Femur (tissue), 1 donor: ENCODE data around the gene TRHDE.
"Not testable (repeated sequence)": the region's sequence is repeated elsewhere in the genome, so short reads cannot be mapped to it uniquely, and the experiment has no call there.

ENCODE experiments used
- DNase-seq: peaks from one replicate; pipeline ENCODE4 v3.0.0-alpha.2; 2017

Gene TRHDE

DNA sequence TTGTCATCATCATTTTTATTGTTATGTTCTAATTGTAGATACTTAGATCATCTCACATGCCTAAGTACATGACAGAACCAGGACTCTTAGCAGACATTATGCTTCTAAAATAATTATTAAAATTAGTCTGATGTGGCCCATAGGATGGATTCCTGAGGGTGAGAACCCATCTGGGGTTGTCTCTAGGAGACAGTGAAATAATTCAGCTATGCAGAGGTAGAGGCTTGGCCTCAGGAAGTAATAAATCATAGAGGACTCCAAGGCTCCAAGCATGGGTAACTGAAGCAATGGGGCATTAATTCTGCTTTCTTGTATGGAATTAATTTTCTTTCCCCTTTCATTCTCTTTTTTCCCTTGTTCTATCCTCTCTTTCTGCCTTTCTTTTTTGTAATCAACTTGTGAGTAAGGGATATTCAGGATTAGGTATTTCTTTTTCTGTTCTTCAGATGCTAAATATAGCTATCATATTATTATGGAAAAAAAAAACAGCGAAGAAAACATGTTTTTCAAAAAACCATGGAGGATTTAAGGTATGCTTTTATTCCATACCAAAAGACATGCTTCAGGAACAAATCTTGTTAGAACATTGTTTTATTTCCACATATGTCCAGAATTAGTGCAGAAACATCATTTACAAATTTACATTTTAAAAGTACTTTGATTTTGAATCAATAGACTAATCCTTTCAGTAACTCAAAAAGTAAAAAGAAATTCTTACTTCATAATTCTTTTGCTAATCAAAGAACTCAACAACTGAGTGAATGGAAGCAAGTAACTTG is 263.2 kb downstream of the TRHDE start:
- no peak for DNase-seq

- DNase-seq, result no peak
Measured at GRCh38 chr12:72540811-72541210, 268.6 kb downstream of the TRHDE start.

DNA sequence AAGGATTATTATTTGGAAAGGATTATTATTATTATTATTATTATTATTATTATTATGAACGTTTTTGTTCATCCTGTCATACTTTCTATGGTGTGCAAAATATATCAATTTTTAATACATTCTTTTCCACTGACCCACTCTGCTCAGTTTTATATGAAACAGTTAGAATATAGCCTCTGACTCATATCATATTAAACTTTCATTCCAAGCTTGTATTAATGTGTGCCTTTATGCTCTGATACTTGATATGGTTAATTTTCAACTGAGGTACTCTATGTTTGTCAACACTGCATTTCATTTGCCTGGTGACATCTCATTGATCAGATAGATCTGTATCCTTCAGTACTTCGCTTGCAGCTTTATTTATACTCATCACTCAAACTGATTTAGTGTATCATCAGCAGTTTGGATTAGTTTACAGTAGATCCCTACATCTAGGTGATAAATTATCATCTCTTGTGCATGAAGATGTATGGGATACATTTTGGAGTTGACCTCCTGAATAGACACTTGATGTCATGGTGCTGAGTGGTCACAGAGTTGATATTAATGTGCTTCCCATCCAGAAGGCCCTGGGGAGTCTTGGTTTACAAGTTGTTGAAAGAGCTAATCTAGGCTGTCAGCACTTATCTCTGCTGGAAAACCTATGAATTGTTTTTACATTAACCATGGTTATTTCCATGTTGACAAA is 271.8 kb downstream of the TRHDE start:
- DNase-seq, result no peak

GRCh38 chr12:72546106-72546505 is 273.9 kb downstream of the TRHDE start:
- no peak for DNase-seq

- DNase-seq, result no peak
Measured at GRCh38 chr12:72547573-72547972, 275.4 kb downstream of the TRHDE start.

- DNase-seq, result no peak
Measured at GRCh38 chr12:72549184-72549583, 277.0 kb downstream of the TRHDE start.

DNA sequence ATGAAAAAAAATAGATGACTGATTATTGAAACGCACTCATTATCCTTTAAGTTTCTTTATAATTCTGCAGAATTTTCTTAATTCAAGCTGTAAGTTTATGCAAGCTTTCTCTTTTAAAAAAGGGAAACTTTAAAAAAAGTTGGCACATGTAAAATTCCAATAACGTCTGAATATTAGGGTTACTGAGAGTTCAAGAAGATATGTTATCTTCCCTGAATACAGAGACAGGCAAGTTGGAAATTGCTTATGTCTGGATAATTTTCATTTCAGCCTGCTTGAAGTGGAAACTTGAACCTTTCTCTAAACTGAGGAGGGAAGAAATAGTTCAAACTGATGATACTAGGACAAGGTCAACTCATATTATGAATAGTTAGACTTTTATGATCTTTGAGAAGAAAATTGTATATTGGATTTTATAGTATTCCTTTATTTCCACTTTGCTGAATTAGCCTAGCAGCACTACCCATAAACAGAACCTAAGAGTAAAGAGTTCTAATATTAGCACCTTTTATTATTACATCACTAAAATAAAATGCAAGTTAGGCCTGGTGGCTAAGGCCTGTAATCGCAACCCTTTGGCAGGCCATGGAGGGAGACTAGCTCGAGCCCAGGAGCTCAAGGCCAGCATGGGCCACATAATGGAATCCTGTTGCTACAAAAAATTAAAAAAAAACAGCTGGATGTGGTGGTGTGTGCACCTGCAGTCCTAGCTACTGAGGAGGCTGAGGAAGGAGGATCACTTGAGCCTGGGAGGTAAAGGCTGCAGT is 288.0 kb downstream of the TRHDE start:
- no peak for DNase-seq

DNA sequence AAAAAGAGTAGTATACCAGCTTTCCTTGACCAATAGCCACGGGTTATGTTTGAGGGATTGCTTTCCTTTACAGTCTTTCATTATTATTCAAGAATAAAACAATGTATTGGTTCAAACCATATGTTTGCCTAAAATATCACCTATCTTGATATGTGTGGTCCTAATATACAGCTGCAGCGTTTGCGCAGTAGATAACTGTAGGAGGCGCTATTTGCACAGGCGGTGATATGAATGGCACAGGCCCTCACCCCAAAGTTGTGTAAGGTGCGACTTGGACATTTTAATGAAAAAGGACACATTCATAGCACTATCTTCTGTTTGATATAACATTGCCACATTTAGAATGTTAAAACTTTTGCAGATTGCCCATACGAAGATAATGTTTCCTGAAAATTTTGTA is 298.4 kb downstream of the TRHDE start:
- no peak for DNase-seq

- DNase-seq, result no peak
Measured at GRCh38 chr12:72574138-72574537, 302.0 kb downstream of the TRHDE start.

GRCh38 chr12:72578327-72578726 is 306.2 kb downstream of the TRHDE start:
- no peak for DNase-seq

DNA sequence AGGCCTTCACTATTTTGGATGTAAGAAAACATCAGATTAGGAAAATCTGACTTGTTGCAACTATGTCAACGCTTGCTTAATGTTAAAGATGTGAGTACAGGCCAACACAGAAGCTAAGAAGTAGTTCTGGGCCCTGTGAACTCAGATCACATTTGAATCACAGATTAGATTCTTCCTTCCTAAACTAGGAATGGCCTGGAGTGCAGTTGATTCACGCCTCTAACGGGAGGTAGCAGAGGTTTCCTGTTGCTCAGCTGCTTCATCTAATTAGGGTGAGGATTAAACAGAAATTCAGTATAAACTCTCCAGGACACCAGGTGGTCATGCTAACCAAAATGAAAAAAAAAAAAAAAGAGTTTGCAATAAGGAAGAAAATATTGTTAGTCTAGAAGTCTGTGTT is 314.3 kb downstream of the TRHDE start:
- DNase-seq, result no peak

DNA sequence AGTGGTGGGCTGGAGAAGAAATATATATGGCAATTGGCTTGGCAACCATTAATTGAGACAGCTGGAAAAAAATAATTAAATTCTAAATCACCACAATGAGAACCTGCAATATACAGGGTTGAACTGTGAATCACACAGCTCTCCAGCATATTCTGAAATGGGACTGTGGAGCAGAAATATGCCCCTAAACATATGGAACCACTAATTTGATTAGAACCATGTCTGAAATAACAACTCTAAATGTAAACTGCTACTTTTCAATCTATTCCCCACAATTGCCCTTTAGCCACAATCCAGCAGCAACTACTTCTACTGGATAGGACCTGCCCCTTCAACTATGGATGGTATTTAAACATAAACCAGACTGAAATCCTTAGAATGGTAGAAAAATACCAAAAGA is 330.4 kb downstream of the TRHDE start:
- no peak for DNase-seq

- no peak for DNase-seq
Measured at GRCh38 chr12:72605975-72606374, 333.8 kb downstream of the TRHDE start.

DNA sequence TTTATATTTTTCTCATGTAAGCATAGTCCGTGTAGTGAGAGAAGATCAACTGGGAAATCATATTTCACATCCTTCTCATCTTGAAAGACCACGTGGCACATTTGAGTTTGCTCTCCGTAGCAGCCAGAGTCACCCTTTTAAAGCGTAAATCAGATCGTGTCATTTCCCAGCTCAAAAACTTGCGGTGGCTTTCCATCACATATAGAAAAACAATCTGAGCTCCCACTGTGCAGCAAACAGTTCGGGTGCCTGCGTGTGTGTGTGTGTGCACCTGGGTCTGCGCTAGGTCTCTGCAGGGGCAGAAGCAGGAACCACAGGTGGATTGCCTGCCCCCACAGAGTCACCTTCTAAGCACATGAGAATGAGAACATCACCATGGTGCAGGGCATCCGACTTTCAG is 338.2 kb downstream of the TRHDE start:
- DNase-seq, result no peak

- DNase-seq, result no peak
Measured at GRCh38 chr12:72610854-72611358, 338.7 kb downstream of the TRHDE start.

GRCh38 chr12:72612171-72612570 is 340.0 kb downstream of the TRHDE start:
- DNase-seq, result no peak

GRCh38 chr12:72618764-72619163 is 346.6 kb downstream of the TRHDE start:
- DNase-seq, result no peak

DNA sequence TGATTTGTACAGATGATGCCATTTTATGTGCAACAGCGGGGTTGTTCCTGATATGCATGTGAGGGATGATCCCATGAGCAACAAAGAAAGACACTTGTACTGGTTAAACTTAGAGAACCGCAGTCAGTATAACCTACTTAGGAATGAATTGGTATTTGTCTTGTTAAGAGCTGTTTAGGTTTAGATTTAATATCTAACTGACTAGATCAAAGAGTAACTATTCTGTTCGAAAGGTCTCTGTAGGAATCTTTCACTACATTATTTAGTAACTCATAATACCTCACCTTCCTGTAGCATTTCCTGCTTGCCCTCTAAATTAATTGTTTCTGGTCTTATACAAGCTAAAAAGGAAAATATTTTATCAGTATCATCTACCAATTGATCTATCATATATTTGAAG is 350.4 kb downstream of the TRHDE start:
- DNase-seq, result no peak

- no peak for DNase-seq
Measured at GRCh38 chr12:72631926-72632685, 359.9 kb downstream of the TRHDE start.

- no peak for DNase-seq
Measured at GRCh38 chr12:72642706-72643105, 370.5 kb downstream of the TRHDE start.

DNA sequence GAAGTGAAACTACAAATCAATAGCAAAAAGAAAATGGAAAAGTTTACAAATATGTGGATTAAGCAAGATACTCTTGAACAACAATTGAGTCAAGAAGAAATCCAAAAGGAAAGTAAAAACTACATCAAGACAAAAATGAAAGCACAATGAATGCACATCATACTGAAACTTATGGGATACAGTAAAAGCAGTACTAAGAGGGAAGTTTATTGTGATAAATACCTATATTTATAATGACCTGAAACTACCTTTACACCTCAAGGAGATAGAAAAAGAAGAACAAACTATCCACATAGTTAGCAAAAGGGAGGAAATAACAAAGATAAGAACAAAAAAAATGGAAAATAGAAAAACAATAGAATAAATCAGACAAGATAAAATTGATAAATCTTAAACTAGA is 375.0 kb downstream of the TRHDE start:
- DNase-seq, result no peak

- no peak for DNase-seq
Measured at GRCh38 chr12:72658615-72659014, 386.4 kb downstream of the TRHDE start.

GRCh38 chr12:72660174-72660573 is 388.0 kb downstream of the TRHDE start:
- not testable (repeated sequence) for DNase-seq
